ENCODE measurements around the gene CCNY.
"Not testable (repeated sequence)": the region's sequence is repeated elsewhere in the genome, so short reads cannot be mapped to it uniquely, and the experiment has no call there.

Gene CCNY

DNA sequence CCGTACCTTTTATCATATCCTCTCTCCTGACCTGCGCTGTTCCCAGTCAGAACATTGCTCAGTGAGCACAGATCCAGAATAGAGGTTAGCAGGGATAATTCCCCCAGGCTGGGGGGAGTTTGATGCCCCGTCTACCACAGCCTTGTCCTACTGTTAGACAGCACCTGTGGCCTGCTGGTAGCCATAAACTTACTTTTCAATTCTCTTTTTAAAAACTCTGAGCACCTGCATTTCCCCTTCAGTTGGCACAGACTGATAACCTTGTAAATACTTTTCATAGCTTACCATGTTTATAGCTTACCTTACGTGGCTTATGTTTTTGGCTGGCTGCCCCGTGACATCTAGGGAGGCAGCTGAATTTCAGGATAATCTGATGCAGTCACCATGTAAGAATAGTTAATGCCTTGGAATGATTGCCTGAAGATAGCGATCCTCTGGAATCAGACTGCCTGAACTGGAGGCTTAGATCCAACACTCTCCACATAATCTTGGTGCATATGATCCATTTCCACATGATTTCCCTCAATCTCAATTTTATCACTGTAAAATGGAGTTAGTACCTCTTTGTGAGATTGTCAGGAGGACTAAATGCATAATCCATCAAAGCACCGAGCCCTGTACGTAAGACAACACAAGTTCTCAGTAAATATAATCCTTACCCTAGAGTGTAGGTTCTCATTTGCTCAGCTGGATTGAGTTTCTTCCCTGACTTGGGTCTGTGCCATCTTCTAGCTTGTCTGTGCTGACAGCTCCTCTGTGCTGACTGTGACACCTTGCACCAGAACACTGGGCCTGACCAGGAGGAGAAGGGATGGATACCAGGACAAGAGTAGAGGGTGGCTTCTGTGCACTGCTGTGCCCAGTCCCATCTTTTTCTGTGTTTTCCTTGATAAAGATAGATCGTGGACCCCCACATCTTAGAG lies 157.1 kb downstream of the CCNY start:
- DNase-seq, result peak; percentile 57

DNA sequence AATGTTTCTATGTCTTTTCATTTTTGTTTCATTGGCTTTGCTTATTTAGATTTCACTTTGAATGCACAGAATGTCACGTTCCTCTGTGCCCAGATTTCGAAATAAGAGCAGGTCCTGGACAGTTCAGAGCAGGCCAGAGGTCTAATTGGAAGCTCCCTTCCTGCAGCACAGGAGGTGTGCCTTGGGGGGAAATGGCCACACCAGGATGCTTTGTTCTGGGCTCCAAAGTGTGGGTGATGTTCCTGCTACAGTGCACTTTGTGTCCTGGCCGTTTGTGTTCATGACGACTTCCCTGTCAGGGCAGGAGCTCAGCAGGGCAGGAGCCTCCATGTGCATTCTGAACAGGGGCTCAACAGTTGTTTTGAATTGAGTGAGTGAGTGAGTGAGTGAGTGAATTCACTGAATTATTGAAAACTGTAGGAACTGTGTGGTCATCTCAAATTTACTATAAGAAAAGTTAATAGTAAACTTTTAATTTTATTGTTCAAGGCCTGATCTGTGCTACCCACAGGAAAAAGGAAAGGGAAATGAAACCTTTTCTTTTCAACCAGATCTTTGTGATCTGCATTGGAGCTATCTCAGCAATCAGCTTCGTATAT lies 159.3 kb downstream of the CCNY start:
- no peak for DNase-seq

GRCh38 chr10:35497909-35498308 lies 161.6 kb downstream of the CCNY start:
- no peak for DNase-seq

DNA sequence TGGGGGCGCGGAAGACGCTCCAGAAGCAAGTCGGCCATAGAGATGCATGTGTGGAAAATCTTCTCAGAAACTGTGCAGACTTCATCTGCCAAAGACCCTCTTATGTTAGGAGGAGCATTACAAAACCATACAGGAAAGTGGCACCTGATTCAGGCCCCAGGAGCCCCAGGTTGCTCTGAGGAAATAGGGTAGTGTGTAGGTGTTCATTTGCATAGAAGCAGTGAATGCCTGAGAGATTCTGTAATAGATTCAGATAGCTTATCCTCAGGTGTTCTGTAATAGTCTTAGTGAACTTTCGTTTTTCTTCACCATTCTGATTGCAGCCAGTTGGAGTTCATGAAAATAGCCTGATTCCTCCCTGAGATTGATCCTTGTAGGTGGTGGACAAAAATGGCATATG lies 162.4 kb downstream of the CCNY start:
- no peak for DNase-seq

DNA sequence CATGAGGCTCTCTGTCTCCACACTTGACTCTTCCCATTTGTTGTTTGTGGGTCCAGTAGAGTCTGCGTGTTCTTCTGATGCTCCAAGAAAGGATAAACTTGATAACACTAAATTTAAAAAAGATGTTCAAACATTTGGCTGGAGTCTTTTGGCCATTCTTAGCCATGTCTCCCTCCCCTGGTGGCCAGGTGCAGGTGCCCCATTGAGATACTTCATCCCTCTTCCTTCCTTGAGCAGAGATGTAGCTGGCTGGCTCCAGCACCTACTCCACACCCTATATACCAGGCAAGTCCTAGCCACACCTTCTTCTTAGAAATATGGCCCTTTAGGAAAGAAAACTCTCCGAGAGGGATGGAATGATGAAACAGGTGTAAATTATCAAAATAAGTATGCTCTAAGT lies 165.6 kb downstream of the CCNY start:
- DNase-seq, result no peak

- no peak for DNase-seq
These were observed 166.4 kb downstream of the CCNY start for GRCh38 chr10:35502692-35503091.

- no peak for DNase-seq
These were observed 167.3 kb downstream of the CCNY start for GRCh38 chr10:35503578-35503977.

GRCh38 chr10:35504132-35504531 lies 167.8 kb downstream of the CCNY start:
- no peak for DNase-seq

DNA sequence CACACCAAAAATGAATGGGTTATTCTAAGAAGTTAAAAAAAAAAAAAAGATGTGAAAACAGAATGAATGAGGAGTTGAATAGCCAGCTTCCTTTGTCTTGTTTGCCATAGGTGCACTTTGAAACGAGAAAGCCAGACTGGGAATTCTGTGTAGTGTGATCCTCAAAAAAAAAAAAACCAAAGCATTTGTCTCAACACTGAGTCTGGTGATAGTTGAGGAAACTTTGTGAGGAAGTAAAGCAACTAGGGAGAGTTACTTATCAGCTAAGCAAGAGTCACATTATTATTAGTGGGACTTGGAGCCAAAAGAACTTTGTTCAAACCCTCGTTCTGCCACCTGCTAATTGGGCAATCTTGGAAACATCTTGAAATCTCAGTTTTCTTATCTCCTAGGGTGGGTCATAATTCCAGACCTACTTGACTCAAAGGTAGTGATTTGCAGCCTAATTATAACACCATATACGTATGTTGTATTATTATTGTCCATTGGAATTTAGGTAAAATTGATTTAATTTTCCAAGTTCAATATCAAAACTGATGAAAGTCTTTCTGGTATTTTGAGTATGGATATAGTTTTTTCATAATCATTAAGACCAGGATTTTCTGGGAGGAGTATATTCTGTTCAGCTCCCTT lies 169.0 kb downstream of the CCNY start:
- DNase-seq, result no peak

- no peak for DNase-seq
These were observed 170.4 kb downstream of the CCNY start for GRCh38 chr10:35506741-35507140.

DNA sequence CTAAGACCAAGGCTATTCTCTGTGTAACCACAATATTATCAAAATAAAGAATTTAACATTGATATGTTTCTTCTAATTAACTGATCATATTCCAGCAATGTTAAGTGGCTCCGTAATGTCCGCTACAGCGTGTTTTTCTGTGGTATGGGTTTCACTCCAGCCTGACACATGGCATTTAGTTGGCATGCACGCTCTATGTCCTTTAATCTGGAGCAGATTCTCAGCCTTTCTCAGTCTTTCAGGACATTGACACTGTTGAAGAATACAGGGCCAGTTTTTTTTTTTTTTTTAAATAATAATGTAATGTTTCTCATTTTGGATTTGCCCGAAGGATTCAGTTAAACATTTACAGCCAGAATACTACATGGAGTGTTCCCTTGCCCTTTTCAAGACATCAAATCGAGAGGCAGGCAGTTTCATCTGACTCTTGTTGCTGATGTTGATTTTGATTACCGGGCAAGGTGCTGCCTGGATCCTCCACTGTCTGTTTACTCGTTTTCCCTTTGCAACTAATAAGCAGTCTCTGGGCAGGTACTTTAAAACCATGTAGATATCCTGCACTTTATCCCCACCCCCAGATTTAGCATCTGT lies 171.3 kb downstream of the CCNY start:
- no peak for DNase-seq

- no peak for DNase-seq
These were observed 172.3 kb downstream of the CCNY start for GRCh38 chr10:35508647-35509046.

DNA sequence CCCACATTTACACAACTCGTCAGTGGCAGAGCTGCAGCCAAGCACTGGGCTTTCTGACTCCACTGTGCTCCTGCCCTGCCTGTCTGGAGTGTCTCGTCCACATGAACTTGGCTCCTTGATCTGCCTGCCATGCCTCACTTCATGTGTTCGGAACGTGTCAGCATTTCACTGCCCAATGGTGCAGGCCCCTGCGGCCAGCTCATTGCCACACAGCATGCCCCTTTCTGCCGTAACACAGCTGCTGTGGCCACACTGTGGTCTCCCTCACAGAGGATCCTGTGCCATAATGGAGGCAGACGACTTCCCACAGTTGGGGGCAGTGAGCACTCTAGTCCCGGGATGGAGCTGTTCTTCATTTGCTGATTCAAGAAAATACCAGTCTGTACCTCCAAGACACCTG lies 174.6 kb downstream of the CCNY start:
- no peak for DNase-seq

- no peak for DNase-seq
These were observed 175.3 kb downstream of the CCNY start for GRCh38 chr10:35511647-35512046.

DNA sequence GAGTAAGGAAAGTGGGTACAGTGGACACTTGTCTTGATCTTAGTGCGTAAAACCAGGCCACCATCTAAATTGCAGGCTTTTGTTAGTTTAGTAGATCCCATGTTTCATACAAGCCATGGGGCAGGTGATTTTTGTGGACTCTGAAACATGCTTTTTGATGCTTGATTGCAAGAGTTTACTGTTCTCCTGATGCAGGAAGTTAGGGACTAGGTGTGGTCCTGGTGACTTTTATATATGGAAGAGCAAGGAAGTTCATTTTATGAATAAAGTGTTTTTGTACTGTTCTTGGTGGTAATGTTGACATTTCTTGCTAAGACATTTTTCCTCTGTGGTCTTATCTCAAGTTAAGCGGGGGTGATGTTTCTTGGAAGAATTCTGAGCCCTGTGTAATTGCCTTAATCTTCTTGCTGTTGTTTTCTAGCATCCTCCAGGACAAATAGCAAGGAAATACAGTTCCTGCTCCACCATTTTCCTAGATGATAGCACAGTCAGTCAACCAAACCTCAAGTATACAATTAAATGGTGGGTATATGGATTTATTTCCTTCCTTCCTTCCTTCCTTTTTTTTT lies 179.9 kb downstream of the CCNY start:
- no peak for DNase-seq

GRCh38 chr10:35517431-35518181 lies 181.3 kb downstream of the CCNY start:
- no peak for DNase-seq

DNA sequence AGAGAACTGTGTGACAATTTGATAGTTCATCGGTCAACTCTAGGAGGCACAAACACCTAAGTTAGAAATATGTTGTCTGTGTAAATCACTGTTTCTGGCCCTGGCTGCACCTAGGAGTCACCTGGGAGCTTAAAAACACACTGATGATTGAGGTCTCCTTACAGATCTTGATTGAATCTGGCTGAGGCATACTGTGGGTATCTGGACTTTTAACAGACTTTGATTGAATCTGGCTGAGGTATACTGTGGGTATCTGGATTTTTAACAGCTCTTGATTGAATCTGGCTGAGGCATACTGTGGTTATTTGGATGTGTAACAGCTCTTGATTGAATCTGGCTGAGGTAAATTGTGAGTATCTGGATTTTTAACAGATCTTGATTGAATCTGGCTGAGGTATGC lies 181.9 kb downstream of the CCNY start:
- DNase-seq, result not testable (repeated sequence)

GRCh38 chr10:35520996-35521395 lies 184.7 kb downstream of the CCNY start:
- DNase-seq, result no peak

- DNase-seq, result no peak
These were observed 187.4 kb downstream of the CCNY start for GRCh38 chr10:35523670-35524225.

DNA sequence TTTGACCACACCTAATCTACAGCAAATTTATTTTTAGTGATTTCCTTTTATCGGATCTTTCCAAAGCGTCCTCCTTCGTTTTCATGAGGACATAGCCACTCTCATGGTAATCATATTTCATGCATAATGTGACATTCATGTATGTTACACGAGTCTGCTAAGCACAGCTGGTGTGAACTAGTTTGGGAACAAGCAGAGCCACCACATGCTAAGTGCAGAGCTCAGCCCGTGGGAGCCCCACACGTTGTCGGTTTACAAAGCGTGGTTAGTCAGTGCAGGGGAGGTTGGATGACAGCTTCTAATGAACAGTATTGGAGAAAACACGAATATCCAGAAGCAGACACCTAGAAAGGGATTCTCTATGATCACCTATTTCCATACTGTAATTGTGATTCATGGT lies 190.4 kb downstream of the CCNY start:
- no peak for DNase-seq

DNA sequence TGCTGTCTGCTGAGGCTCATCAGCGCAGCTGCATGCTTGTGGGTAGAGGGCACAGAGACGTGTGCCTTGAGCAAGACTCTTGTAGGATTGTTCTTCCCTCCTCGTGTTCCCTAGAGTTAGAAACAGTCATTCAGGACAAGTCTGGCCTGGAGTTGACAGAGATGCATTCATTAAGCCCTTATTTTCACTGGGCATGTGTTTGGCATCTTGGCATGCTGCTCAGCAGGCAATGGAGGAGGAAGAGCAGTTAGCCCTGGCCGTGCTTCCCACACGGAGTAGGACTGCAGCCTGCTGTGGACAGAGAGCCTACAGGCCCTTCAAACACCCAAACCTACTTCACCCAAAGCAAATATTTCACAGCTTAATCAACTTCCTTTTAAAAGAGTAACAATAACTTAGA lies 195.8 kb downstream of the CCNY start:
- DNase-seq, result no peak

GRCh38 chr10:35533565-35533964 lies 197.3 kb downstream of the CCNY start:
- no peak for DNase-seq

All from NCI-H82 (cell line).